Activated CD4-positive, alpha-beta T cell treated with anti-CD3 and anti-CD28 coated beads for 24 hours (primary cell): Measurements from ENCODE around the gene HMG20A.

Experiments
- DNase-seq, 2 donors: peaks; one replicate each; pipeline ENCODE4 v3.0.0-alpha.2; 2020; ENCODE audit warnings: low read depth in 2 of 2

The HMG20A gene

DNA sequence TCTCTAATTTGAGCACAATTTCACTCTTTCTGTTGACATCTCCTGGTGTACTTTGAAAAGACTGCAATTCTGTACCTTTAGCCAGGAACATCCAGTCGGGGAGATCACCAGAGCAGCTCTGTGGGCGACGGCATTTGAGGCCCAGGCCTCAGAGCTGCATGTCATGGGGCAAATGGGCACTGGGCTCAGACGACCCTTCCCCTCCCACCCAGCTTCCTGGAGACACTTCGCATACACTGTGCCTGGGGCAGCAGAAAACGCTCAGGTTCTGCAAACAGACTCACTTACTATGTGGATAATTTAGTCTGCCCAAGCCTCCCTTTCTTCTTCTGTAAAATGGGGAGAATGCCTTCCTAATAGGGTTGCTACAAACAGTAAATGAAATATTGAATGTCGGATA, 96.9 kb downstream of the HMG20A start:
- no peak for DNase-seq

GRCh38 chr15:77518458-77518857, 97.8 kb downstream of the HMG20A start:
- DNase-seq: no peak

GRCh38 chr15:77519540-77519939, 98.9 kb downstream of the HMG20A start:
- no peak for DNase-seq

DNA sequence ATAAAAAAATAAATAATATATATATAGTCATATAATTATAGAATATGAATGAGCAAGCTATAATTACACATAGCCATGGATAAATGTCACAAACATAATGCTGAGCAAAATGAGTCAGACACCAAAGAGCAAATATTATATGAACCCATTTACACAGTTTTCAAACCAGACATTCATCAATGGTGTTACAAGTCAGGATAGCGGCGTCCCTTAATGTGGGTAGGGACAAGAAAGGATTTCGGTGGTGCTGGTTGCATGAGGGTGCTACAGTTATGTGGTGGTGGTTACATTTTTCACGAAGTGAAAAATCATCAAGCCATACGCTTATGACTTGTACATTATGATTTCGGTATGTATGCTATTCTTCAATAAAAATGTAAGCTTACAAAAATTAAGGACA, 100.5 kb downstream of the HMG20A start:
- DNase-seq: no peak

DNA sequence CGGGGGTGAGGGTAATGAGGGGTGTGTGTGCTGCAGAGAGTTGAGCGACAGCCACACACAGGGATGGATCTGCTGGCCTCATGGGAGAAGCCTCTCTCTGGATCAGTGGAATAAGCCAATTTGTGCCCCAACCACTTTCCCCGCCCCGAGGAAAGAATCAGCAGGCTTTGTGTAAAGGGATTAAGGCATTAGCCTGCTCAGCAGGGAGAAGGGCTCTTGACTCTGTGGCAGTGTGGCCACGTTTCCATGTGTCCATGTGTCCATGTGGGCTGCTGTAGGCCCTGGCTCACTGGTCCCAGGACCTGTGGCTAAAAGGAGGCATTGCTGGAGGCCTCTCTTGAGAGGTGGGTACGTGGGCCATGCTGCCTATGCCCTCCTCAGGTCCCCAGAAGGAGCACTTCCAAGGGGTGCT, 104.7 kb downstream of the HMG20A start:
- DNase-seq: no peak

DNA sequence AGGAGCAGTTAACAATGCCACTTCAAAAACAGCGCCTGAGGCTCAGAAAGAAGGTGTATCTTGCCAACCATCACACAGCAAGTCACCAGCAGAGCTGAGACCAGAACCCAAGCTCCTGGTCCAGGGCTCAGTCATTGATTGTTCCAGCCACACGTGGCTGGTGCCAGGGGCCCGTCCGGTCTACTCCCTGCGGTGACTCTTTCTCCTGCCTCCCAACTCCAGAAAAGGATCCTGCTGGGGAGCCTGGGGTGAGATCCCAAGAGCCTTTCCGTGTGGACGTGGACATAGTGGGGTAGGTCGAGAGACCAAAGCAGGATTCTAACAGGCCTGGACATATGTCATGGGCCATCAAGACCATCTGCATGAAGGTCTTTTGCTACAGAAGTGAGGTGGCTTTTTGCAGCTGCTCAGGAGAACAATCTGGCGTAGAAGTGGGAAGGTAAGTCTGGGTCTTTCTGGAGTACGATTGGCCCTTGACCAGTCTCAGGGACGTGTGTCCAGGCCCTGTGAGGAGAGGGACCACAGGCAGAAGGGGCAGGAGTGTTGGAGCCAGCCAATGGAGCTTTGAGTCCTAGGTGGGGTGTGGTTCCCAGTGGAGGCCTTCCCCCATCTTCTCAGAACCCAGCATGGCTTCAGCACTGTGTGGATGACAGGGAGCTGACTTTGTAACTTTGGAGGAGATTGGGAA, 105.4 kb downstream of the HMG20A start:
- DNase-seq: no peak

- no peak for DNase-seq
Measured at GRCh38 chr15:77526595-77527163, 106.0 kb downstream of the HMG20A start.

- DNase-seq: no peak
Measured at GRCh38 chr15:77527164-77527778, 106.6 kb downstream of the HMG20A start.

DNA sequence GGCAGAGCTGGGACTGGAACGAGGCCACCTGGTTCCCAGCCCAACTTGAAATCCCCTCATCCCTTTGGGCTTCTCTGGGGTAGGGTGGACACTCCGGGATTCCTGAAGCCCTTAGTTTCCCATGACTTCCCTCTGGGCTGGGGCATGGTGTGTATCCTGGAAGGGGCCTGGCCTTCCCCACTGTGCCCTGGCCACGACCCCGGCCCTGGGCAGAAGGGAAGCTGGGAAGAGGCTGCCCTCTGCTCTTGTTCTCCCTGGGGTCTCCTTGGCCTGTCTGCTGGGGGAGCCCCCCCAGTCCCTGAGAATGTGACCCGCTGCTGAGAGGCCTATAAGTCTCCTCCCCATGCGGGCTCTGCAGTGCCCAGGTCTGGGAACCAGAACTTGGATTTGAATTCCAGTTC, 107.1 kb downstream of the HMG20A start:
- no peak for DNase-seq

GRCh38 chr15:77528290-77528967, 107.7 kb downstream of the HMG20A start:
- DNase-seq: no peak

GRCh38 chr15:77528968-77529319, 108.3 kb downstream of the HMG20A start:
- DNase-seq: no peak

DNA sequence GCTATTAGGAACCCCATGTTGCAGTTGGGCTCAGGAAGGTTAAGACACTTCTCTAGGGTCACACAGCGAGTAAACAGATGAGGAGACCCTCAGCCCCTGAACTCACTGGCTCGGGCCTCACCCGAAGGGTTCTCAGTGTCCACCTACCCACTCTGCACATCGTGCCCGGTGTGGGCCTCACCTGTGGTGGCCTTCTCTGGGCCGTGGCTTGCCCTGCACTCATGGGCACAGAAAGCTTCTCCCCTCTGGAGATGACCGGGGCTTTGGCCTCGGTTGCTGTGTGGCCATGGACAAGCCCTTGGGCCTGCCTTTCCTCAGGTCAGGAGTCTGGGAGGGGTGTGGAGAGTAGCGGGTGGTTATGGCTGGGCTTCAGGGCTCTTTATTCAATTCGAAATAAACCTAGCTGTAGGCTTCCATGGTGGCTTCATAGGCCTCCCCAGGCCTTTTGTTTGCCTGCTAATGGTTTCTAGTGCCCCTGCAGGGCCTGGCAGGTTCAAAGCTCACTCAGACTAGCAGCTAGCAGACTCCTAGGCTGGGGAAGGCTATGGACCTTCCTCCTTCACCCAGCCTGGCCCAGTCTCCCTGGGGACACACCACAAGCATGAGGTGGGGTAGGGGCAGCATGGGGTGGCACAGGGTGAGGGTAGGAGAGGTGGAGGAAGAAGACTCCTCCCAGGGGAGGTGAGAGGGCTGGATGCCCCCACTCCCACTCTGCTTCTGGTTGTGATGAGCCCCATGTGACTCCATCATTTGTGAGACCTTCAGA, 108.9 kb downstream of the HMG20A start:
- DNase-seq: no peak

DNA sequence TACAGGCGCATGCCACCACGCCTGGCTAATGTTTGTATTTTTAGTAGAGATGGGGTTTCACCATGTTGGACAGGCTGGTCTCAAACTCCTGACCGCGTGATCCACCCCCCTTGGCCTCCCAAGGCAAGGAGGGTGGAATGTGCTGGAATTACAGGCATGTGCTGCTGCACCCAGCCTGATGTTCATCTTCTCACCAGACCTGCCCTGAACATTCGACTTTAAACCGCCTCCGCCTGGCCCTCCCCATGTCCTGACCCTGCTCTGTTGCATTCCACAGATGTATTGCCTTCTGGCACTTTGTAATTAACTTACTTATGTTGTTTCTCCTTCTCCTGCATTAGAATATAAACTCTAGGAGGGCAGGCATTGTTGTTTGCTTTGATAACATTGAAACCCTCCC, 109.9 kb downstream of the HMG20A start:
- DNase-seq: no peak

- no peak for DNase-seq
Measured at GRCh38 chr15:77531191-77532000, 110.7 kb downstream of the HMG20A start.

- no peak for DNase-seq
Measured at GRCh38 chr15:77532067-77532710, 111.5 kb downstream of the HMG20A start.

DNA sequence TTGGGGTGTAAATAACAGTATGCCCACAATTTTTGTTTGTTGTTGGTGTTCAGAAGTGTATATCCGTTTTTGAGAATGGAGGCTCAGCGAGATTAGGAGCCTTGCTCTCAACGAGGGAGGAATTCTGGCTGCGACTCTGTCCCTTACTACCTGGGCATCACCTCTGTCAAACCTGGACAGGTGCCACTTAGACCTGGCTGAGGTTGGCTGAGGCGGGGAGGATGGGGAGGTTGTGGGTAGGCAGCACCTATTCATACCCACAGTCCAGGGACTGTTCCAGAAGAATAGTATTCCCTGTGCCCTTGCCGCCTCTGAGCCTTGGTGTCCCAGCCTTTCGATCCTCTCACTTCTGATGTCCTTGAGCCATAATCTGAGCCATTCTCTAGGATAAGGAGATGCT, 112.2 kb downstream of the HMG20A start:
- no peak for DNase-seq

DNA sequence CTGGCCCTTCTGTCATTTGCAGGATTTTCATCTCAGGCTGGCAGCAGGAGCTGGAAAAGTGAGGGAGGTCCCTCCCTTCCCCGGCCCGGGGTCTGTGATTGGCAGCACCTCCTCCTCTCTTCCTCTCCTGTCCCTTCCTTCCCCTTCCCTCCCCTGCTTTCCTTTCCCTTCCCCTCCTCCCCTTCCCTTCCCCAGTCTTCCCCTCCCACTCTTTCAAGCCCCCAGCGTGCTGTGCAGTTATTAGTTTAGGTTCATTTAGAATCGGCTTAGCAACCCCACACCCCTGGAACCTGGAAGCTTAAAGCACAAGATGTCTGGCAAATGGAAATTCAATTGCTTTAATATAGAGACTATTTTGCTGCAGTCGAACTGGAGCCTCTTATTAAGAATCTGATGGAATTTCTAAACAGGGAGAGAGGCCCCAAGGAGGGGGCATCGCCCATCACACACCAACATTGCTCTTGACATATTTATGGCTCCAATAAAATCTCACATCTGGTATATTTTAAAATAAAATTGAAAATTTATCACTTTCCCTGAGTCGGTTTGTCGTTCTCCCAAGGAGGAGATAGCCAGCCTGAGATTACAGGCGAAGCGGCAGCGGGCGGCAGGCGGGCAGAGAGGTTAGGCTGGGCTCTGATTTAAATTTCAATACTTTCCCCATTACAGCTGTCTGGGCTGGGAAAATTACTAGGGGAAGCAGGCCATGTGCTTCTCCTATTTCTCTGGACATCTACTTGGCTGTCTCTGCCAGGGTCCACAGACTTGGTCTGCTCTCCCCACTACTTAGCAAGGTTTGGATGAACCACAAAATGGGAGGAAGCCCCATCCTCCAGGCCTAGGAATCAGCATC, 113.1 kb downstream of the HMG20A start:
- DNase-seq: no peak
